Stimulated activated CD8-positive, alpha-beta memory T cell treated with anti-CD3 and anti-CD28 coated beads, Interleukin-12 subunit alpha, Interleukin-12 subunit beta, amount 100 ng/mL, for 1 hour (primary cell): ENCODE measurements around the gene FOXG1.

Experiments
- DNase-seq: peaks from one replicate; pipeline ENCODE4 v3.0.0-alpha.2; 2020; ENCODE audit warnings: low read depth

FOXG1 gene

GRCh38 chr14:28766469-28766955 lies at the start of gene FOXG1:
Gene FOXG1 (plus strand): TSS chr14:28766787. CDS start chr14:28767280, 493 bp downstream.
- no peak for DNase-seq

- no peak for DNase-seq
Observed at GRCh38 chr14:28719130-28719529, 47.5 kb upstream of the FOXG1 start.

GRCh38 chr14:28731358-28731757 lies 35.2 kb upstream of the FOXG1 start:
- no peak for DNase-seq

- DNase-seq: no peak
Observed at GRCh38 chr14:28742171-28742846, 24.3 kb upstream of the FOXG1 start.

- DNase-seq: no peak
Observed at GRCh38 chr14:28744126-28744525, 22.5 kb upstream of the FOXG1 start.

DNA sequence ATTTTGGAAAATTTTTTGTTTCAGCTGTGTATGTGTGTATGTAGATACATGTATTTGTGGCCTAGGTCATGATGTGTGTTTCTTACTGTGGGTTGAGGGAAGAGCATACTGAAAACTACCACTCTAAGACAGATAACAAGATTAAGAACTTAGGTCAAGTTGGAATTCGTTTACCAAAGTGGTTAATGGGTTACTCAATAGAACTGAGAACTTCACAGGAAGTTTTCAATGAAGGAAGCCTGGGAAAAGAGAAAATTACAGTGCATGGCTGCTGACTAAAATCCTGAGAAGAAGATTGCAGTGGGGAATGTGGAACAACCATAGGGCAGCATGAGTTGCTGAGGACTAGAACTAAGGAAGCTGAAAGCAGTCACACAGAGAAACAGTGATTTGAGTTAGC lies 21.4 kb upstream of the FOXG1 start:
- DNase-seq: no peak

- no peak for DNase-seq
Observed at GRCh38 chr14:28746247-28746646, 20.3 kb upstream of the FOXG1 start.

DNA sequence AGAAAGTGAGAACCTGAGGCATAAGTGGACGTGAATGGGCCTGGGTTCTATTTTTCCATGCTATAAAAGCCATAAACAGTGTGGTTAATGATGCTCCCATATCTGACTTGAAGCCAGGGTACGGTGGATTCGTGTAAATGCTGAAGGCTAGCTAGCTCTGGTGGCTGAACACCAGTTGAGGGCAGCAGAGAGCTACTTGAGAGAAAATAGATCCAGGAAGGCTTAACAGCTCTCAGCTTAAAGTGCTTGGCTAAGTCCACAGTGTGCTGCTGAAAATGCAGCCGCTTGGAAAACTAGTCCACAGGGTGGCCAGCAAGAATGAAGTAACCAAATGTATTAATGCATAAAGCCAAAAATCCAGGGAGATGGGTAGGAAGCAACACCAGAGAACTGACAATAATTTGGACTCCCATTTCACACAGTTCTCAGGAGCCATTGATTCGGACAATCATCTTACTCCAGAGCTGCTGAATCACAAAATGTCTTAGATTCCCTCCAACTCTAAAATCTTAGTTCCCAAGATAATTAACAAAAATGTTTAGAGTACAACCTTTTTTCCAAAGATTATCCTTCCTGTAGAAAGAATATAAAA lies 15.0 kb upstream of the FOXG1 start:
- DNase-seq: no peak

- no peak for DNase-seq
Observed at GRCh38 chr14:28754209-28754985, 12.2 kb upstream of the FOXG1 start.

- DNase-seq: no peak
Observed at GRCh38 chr14:28755198-28755815, 11.3 kb upstream of the FOXG1 start.

DNA sequence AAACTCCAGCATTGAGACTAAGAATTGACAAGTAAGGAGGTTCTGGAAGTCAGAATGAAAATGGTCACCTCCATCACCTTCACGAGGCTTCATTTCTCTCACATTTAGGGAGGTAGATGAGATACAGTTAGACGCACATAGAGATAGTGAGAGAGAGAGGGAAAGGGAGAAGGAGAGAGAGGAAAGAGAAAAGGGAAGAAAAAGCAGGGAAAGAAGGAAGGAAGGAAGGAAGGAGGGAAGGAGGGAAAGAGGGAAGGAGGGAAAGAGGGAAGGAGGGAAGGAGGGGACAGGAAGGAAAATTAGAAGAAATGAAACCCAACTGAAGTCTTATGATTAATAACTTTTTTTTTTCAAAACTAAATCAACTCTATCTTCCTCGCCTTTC lies 10.7 kb upstream of the FOXG1 start:
- no peak for DNase-seq

DNA sequence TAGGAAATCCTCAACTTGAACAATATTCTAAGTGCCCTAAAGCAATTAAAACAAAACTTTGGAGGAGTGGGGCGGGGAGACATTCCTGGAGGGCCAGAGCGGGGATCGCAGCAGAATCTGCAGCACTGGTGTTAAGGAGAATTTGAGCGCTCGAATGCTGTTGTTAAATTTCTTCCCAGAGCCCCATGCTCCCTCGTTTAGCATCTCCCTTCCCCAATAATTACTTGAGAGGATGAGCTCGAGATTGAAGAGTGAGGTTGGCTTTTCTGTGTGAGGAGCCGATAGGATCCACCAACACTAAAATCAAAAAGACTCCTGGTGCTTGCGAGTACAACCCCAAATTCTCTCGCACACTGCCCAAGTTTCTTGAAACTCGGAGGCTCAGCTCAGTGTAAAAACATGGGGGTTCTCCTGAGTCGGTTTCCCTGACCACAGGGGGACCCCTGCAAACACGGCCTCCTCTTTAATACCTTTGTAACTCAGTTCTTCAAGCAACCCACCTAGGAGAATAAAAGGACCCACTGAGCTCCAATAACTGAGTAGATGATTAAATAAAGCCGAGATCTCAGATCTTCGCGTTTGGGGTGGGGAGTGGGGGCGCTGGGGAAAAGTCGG lies 10.2 kb upstream of the FOXG1 start:
- DNase-seq: no peak

DNA sequence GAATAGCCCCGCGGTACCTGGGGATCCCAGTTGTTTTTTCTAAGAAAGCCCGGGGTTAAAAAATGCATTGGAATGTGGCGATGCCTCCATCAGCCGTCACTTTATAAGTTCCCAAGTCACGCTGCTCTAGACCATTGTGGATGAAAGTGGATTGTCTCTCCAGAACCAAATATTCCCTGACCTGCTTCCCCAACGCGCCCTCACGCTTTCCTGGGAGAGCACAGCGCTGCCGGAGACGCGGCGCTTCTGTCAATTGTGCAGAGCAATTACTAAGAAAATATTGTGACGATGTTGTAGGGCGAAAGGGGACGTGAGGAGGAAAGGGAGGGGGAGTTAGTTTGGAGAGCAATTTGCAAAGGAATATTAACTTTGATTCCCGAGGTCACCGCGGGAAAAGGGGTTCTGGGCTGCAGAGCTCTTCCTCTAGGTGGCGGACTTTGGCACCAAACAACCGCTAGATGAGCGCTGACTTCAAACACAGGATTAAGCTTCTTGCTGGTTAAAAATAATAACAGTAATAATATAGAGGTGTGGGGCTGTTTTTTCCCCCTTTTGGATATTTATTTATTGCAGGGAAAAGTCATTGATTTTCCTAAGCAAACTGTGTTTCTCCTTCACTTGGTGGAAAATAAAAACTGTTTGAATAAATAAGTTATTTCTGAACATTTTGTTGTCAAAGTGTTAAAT lies 9.6 kb upstream of the FOXG1 start:
- DNase-seq: no peak

GRCh38 chr14:28757786-28758185 lies 8.8 kb upstream of the FOXG1 start:
- DNase-seq: no peak

DNA sequence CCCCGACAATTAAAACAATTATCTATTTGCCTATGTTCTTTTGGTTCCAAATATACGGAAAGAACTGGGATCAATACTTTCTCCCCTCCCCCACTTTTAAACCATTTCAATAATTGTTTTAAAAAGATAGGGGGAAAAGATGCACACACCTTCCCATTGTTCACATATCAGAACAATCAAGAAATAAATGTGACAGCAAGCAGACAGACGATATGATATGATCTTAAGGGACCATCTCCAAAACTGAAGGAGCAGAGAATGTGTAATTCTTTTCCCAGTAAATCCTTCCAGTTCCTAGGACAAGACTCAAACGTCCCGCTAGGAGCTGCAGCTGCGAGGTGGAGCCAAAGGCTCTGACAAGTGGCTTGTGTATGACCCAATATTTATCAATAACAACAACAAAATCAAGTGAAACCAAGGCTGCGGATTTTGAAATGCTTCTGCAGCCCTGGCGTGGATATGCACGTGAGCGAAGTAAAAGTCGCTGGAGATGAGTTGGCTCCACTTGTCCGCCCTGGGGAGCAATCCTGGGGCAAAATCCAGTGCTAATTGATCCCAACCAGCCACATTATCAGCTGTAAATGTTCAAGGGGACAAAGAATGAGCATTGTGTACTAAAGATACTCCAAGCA lies 8.2 kb upstream of the FOXG1 start:
- no peak for DNase-seq

DNA sequence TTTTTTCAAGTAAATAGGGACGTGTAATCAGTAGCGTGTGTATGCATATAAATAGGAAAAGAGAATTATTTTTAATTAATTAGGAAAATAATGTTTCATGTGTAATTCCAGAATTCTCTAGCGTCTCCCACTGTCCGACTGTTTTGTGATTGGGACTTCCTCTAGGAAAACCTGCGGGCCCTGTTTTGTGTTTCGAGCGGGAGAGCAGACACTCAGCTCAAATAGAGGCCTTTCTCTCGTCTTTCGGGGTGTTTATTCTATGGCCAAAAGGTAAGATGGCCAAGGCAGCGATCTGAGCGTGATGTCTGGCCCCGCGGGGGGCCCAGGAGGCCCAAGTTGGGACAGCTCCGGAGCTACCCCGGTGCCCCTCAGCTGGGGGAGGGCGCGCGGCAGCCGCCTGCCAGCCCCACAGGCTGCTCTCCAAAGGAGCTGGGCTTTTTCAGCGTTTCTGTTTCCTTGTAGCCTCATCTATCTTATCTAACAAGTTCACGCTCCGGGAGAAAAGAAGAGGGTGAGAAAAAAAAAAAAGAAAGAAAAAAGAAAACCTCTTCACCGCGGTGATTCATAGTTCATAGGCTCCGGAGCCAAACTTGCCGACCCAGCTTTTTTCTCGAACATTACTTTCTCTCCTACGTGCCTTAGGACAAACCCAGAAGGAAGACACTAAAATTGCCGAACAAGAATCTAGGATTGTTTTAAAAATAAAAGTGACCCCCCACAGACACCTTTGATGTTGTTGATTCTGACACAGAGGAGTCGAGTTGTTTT lies 7.5 kb upstream of the FOXG1 start:
- DNase-seq: no peak

DNA sequence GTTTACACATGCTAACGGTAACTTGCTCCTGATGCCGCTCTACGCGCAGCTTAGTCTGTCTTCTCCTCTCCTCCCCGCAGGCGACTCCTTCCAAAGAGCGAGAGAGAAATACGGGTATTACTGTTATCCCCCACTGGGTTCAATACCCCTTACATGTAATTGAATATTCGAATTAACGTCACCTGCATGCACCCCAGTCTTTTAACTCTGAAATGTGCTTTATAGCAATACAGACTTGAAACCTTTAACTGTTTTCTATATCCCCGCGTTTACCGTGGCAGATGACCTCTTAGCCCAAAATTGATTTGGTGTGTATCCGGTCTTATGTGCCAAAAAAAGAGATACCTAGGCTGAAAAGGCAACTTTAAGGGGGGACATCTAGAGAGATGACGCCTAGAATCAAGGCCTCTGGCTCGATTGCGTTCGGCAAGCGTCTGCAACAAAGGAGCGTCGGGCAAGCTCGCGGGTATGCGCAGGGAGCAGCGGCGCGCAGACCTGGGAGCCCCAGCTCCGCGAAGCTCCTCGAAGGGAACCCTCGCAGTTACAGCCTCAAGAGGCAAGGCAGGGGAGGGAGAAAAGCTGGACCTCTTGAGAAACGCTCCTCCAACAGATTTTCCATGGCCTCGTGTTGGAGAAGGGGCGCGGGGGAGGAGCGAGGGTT lies 6.8 kb upstream of the FOXG1 start:
- DNase-seq: no peak

- no peak for DNase-seq
Observed at GRCh38 chr14:28760431-28760996, 6.1 kb upstream of the FOXG1 start.
